GM19468 (cell line): ENCODE data around the gene EP300.
"Not testable (repeated sequence)": the region's sequence is repeated elsewhere in the genome, so short reads cannot be mapped to it uniquely, and the experiment has no call there.

Experiments
- ATAC-seq: cut with Tn5 transposase; IDR thresholded peaks from one replicate; pipeline ENCODE4 v1.9.1; 2021; ENCODE audit warnings: mild to moderate bottlenecking, moderate library complexity, moderate number of reproducible peaks; ENCODE audit not compliant: unreplicated experiment; ENCODE audit errors: extremely low read depth

Gene EP300

GRCh38 chr22:41145921-41146320, 53.5 kb downstream of the EP300 start:
- not testable (repeated sequence) for ATAC-seq

- no peak for ATAC-seq
Measured at GRCh38 chr22:41146573-41146972, 54.2 kb downstream of the EP300 start.

- no peak for ATAC-seq
Measured at GRCh38 chr22:41147722-41148121, 55.3 kb downstream of the EP300 start.

GRCh38 chr22:41152902-41153301, 60.5 kb downstream of the EP300 start:
- no peak for ATAC-seq

GRCh38 chr22:41157083-41157482, 64.7 kb downstream of the EP300 start:
- ATAC-seq: no peak

GRCh38 chr22:41169157-41169556, 76.8 kb downstream of the EP300 start:
- ATAC-seq: no peak

- ATAC-seq: no peak
Measured at GRCh38 chr22:41171996-41172395, 79.6 kb downstream of the EP300 start.

- no peak for ATAC-seq
Measured at GRCh38 chr22:41175546-41175945, 83.2 kb downstream of the EP300 start.

- ATAC-seq: no peak
Measured at GRCh38 chr22:41177040-41177621, 84.7 kb downstream of the EP300 start.

- no peak for ATAC-seq
Measured at GRCh38 chr22:41177622-41178424, 85.4 kb downstream of the EP300 start.

- ATAC-seq: no peak
Measured at GRCh38 chr22:41178425-41178975, 86.1 kb downstream of the EP300 start.

GRCh38 chr22:41180362-41180761, 88.0 kb downstream of the EP300 start:
- not testable (repeated sequence) for ATAC-seq

- no peak for ATAC-seq
Measured at GRCh38 chr22:41180926-41181325, 88.5 kb downstream of the EP300 start.

GRCh38 chr22:41181349-41182241, 89.2 kb downstream of the EP300 start:
- no peak for ATAC-seq

GRCh38 chr22:41184679-41185078, 92.3 kb downstream of the EP300 start:
- ATAC-seq: no peak

- no peak for ATAC-seq
Measured at GRCh38 chr22:41191467-41191866, 99.1 kb downstream of the EP300 start.

- ATAC-seq: no peak
Measured at GRCh38 chr22:41193829-41194228, 101.4 kb downstream of the EP300 start.

GRCh38 chr22:41197038-41197972, 104.9 kb downstream of the EP300 start:
- no peak for ATAC-seq

GRCh38 chr22:41198027-41198580, 105.7 kb downstream of the EP300 start:
- ATAC-seq: no peak
